Fibroblast of peridontal ligament (primary cell): ENCODE measurements around the gene TIGD3.
A peak's percentile ranks its signal among the peaks of the same experiment; 100 is the strongest.

ENCODE experiments used
- DNase-seq: peaks from one replicate; pipeline ENCODE4 v3.0.0-alpha.2; 2010; ENCODE audit errors: extremely low read depth

Gene TIGD3

DNA sequence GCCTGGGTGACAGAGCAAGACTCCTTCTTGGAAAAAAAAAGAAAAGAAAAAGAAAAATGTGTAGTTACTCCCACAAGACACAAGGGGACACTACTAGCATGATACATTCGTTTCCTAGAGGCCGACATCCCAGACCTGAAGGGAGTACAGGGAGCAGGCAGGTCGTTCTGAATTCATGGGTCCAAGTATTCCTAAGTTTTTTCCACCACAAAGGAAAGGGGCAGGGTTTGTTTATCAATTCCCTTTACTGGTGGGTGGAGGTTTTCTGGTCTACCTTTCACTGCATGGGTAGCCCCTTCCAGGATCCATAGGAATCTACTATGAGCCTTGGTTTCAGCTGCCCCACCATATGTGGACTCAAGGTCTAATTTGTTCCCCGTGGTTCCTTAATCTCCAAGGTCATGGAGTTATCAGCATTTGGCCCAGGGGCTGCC, 11.8 kb downstream of the TIGD3 start:
- peak; percentile 89 for DNase-seq

DNA sequence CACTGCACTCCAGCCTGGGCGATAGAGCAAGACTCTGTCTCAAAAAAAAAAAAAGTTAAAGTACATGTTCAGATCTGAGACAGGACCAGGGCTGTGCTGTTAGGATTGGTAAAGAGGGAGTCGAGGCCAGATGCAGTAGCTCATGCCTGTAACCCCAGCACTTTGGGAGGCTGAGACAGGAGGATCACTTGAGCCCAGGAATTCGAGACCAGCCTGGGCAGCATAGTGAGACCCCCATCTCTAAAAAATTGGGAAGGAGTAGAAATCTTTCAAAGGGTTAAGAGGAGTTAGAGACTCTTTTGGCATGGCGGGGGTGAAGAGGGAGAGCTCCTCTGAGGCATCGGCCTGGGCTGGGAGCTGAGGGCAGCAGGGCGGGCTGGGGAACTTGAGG, 16.1 kb downstream of the TIGD3 start:
- no peak for DNase-seq

- no peak for DNase-seq
Observed at GRCh38 chr11:65373839-65374580, 19.5 kb downstream of the TIGD3 start.

DNA sequence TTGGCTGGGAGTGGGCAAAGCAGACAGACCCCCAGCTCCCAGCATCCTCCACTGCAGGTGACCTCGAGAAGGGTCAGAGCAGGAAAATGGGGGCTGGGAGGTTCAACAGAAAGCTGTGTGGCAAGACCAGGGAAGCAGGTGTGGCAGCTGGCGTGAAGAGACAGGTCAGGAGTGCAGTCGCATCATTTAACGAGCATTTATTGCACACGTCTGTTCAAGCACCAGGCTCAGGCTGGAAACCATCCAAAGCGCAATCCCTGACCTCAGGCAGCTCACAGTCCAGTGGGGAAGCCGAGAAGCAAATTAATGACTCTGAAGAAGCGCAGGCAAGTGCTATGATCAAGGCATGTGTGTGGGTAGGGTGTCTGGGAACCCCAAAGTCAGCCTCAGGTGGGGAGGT, 20.5 kb downstream of the TIGD3 start:
- no peak for DNase-seq

DNA sequence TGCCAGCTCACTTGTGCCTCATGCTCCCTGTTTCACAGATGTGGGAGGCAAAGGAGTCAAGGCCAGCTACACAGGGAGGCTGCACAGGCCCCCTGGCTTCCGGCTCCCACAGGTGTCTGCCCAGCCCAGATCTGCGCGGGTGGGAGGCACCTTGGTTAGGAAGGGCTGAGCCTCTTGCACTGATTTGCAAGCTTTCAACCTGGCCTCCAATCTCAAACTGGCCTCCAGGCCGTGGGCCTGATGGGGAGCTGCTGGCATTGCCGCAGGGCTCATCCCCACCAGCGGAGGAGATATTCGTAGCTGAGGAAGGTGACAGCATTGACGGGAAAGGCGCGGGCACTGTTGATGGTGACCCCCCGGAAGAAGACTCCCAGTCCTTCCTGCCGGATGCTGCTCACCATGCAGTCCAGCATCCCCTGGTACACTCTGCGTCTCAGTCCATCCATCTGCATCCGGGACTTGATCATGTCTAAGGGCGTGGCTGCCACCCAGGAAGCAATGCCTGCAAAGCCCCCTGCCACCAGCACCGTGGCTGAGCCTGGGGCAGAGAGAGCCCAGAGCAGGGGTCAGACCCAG, 21.7 kb downstream of the TIGD3 start:
- DNase-seq = no peak

- no peak for DNase-seq
Observed at GRCh38 chr11:65377036-65377435, 22.5 kb downstream of the TIGD3 start.

DNA sequence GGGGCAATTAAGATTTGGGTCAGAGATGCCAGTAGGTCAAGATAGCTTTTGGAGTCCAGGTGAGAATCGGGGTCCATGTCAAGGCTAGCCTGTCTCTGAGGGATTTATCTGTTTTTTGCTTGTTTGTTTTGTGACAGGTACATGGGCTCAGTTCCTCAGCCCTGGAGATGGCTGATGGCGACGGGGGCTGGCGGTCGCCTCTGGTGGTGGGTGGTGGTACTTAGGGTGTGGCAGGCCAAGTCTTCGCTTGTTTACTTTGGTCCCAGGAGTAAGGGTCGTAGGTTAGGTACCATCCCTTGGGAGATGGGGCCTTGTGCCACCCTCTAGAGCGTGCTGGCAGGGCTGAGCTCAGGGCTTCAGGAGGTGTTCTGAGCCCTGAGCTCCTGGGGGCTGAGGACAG, 23.2 kb downstream of the TIGD3 start:
- DNase-seq = no peak

DNA sequence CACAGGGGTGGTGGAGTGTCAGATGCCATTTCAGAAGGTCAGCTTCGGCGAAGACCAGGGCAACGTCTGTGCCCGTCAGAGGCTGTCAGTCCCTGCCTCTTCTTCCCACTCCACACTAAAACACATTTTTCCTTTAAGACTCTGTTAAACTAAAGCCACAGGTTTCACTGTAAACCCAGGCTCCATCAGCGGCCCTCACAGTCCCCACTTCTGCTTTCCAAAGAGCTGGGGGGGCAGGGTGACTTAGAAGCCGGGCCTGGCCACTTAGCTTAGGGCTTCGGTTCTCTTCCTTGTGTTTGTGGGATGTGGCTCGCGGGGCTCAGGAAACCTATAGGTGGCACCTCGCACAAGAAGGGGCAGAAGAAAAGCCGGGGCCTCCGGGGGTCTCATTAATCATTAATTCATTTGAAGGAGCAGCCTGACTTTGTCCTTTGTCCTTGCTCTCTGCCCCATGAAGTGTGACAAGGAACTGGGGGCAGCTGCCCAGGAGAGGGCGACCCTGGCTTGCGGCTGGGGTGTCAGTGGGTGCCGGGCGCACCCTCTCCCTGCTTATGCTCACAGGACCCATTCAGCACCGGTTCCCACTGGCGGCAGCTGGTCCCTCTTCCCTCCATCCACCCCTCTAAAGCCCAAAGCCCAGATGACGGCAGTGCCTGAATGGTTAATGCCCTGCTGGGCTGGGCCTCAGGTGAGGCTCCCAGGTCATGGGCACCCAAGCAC, 23.8 kb downstream of the TIGD3 start:
- no peak for DNase-seq

GRCh38 chr11:65378928-65379638, 24.5 kb downstream of the TIGD3 start:
- DNase-seq = no peak

DNA sequence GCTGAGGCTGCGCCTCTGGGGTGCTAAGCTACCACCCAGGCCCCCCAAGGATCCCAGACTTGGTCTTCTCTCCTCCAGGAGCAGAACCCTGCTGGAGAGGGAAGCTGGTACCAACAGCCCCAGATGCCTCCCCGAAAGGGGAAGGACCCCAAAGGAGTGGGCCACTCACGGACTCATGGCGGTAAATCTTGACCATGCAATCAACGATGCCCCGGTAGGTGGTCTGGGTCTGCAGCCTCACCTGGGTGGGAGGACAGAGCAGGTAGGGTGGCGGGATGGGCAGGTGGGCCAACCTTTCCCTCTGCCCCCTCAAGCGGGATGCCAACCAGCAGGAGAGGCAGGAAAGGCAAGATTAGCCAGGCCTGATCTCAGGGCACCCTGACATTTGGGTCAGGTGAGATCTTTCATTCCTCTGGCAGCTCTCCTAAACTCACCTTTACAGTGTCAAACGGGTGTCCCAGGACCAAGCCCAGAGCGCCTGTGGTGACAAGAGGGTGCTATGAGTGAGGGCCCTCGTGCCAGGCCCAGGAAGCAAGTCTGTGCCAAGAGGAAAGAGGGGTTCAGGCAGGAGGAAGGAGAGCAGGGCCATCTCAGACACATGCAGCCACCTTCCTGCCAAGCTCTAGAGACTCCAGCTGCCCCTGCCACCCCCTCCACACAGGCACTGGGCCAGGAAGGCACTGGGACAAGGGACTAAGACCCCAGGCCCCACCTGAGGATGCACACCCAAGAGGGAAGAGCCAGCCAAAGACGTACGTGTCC, 25.3 kb downstream of the TIGD3 start:
- DNase-seq = no peak

DNA sequence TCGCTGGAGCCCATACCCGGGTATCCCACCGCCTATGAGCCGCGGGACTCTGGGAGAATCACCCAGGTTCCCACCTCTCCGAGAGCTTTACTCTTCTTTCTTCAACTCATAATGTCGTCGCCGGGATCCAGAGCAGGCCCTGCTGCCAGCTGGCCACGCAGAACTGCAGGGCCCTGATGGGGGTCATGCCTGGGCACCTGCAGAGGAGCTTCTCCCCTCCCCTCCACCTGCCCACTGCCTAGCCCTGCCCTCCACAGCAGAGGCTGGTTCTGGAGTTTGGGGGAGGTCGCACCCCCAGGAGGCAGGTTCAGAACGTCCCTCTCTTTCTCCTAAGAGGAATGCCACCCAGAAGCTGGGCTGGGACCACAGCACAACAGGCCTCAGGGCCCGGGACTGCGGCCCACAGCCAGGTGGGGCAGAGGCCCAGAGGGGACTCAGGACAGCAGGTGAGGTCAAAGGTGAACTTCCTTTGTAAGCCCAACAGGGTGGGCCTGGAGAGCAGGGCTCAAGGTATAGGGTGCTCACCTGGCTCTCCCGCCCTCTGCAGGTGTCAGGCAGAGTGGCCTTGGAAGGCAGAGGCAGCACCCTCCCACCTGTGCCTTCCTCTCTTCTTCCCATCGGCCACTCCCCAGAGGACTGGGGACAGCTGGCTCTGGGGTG, 26.0 kb downstream of the TIGD3 start:
- no peak for DNase-seq

DNA sequence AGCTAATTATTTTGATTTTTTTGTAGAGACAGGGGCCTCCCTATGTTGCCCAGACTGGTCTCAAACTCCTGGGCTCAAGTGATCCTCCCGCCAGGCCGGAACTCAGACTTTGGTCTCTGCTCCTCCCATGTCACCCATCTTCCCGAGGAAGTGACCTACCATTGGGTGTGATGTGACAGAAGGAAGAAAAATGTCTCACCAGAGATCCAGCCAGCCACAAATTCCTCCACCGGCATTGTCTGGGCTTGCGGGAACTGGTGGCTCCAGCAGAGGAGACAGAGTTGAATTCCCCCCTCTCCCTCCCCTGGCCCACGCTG, 27.1 kb downstream of the TIGD3 start:
- DNase-seq = peak; percentile 19

DNA sequence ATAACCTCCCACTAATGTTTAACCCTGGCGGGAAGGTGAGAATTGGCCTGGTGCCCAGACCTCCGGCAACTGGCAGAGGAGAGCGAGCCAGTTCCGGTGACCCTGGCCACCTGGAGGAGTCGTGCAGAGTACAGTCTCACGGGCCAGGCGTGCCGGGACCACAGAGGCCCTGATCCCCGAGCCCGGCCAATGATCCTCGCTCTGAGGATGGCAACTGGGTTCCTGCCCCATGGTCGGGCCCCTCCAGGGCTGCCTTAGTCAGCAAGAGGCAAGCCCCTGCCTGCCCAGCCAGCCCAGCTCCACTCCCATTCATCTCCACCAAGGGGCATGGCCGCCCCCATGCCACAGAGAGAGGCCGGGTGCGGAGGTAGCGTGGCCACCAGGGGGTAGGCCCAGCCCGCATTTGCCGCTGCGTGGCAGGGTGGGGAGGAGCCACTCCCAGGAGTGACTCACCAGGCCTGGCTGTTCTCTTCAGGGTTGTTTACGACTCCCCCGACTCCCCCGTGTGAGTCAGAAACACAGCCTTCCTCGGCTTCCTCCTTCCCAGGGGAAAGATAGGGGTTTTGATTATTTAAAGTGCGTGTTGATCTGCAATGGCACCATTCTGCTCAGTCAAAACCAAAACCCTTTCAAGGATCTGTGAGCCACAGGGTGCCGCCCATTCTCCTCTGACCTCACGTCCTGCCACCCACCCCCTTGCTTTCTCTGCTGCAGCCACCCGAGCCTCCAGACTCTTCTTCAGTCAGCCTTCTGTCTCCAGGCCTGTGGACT, 27.7 kb downstream of the TIGD3 start, which contains the start of gene SLC25A45:
Gene SLC25A45 (minus strand): TSS at position 614 of the 771 bp plus-strand sequence. CDS start 695 bp downstream, outside the sequence.
- peak; percentile 99 for DNase-seq

DNA sequence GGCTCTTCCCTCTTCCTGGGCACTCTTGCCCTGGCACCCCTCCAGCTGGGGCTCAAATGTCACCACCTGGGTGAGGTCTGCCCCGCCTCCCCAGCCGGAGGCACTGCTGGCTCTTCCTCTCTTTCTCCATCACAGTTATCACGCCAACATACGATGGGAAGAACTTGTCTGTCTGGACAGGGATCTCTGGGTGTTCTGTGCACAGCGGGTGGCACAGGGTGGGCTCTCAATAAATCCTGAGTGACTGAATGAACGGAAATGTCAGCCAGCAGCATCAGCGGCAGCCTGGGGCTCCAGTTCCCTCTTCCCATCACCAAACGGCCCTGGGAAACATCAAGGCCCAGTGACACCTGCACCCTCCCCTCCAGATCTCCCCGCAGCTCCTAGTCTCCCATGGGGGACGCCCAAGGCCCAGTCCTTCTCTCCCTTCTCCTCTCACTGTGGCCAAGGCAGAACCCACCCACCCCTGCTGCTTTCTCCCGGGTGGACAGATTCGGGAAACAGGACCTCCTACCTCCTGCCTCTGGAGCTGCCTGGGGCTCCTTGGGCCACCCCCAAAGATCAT, 28.3 kb downstream of the TIGD3 start:
- DNase-seq = no peak

DNA sequence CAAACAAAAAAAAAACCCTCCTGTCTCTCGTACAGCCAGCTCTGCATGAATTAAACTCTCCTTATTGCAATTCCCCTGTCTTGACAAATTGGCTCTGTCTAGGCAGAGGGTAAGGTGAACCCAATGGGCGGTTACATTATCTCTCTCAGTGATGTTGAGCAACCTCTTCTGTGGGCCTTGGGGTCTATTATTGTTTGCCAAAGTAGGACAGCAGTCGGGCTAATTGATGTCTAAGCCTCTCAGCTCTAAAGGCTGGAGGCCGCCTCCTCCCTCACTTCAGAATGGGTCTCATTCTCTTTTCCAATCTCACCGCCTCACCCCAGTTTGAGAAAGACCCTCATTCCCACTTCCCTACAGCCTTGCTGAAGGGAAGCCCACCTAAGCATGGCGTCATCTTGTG, 29.2 kb downstream of the TIGD3 start:
- DNase-seq = no peak

- peak; percentile 21 for DNase-seq
Observed at GRCh38 chr11:65384301-65384889, 29.8 kb downstream of the TIGD3 start.

DNA sequence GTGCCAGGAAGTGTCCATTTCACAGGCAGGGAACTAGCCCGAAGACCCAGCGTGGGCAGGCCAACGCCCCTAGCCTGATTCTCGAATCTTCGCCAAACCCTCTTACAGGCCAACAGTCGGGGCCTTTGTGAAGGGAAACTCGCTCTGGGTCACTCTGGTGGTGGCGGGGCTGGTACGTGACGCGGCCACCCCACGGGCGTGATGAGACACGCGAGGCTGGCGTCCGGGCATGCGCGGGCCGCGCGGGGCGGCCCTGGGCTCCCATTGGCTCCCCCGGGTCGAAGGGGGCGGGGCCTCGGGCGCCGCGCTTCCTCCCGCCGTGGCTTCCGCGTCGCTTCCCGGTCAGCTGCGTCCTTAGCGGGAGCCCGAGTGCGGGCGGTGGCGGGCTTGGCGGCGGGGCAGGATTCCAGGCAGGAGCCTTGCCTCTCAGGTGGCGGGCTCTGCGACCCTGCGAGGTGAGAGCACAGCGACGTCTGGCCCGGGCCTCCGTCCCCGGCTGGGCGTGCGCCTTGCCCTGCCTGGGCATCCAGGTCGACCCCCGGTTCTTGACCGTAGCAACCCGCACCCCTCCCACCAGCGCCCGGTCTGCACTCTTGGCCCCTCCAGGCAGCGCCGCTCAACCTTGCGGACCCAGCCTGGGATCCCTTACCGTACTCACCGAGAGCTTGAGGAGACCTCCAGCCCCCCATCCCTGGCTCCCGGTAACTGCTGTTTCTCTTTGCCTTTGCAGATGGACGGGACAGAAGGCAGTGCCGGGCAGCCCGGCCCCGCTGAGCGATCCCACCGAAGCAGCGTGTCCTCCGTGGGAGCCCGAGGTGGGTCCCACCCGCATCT, 32.0 kb downstream of the TIGD3 start, which contains the start of gene FRMD8:
Gene FRMD8 (plus strand): TSS at position 331 of the 834 bp plus-strand sequence. CDS start 400 bp downstream, at position 731.
- DNase-seq = peak; percentile 70

- peak; percentile 19 for DNase-seq
Observed at GRCh38 chr11:65388731-65389130, 34.2 kb downstream of the TIGD3 start.
